Mononuclear cell (primary cell): ENCODE results near the gene KLF11. TPM values are rescaled to one million over a fixed set of nuclear protein-coding genes. Genes with fewer than 3 reads are reported as not detected.
"Not testable (repeated sequence)": the region's sequence is repeated elsewhere in the genome, so short reads cannot be mapped to it uniquely, and the experiment has no call there.

Experiments used
- H3K27me3 ChIP-seq: 2 replicates; pipeline ENCODE4 v1.6.0; 2011; ENCODE audit warnings: low read length, control low read depth; ENCODE audit not compliant: insufficient read depth
- H3K4me1 ChIP-seq: 2 replicates; pipeline ENCODE4 v1.5.1; 2011; ENCODE audit warnings: mild to moderate bottlenecking, low read length, control low read depth; ENCODE audit not compliant: insufficient read depth
- H3K4me3 ChIP-seq: 2 replicates; pipeline ENCODE4 v1.5.1; 2011; ENCODE audit warnings: mild to moderate bottlenecking, low read length, moderate library complexity
- H3K9me3 ChIP-seq: 2 replicates; pipeline ENCODE4 v1.5.1; 2011; ENCODE audit warnings: low read depth, mild to moderate bottlenecking, control low read depth, low read length
- total RNA-seq: library from RNA; depleted of rRNA; stranded (reverse); fragments of >200 nt; gene quantifications from one replicate; pipeline ENCODE4 v1.2.3, GENCODE V29; 2012

The KLF11 gene
- total RNA-seq, 1 donor, result 37.7 TPM

DNA sequence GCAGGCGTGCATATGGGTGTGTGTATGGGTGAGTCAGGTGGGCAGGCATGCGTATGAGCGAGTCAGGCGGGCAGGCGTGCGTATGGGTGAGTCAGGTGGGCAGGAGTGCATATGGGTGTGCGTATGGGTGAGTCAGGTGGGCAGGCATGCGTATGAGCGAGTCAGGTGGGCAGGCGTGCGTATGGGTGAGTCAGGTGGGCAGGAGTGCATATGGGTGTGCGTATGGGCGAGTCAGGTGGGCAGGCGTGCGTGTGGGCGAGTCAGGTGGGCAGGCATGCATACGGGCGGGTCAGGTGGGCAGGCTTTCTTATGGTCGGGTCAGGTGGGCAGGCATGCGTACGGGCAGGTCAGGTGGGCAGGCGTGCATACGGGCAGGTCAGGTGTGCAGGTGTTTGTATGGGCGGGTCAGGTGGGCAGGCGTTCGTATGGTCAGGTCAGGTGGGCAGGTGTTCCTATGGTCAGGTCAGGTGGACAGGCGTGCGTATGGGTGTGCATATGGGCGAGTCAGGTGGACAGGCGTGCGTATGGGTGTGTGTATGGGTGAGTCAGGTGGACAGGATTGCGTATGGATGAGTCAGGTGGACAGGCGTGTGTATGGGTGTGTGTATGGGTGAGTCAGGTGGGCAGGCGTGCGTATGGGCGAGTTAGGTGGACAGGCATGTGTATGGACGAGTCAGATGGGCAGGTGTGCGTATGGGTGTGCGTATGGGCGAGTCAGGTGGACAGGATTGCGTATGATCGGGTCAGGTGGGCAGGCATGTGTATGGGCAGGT is 28.7 kb upstream of the KLF11 start:
- Histone ChIP-seq H3K9me3 (no peaks in the 10 kb centered on the region), H3K4me3 (no peak overlapping the region), H3K27me3 (no peaks in the 10 kb centered on the region), H3K4me1 (peaks cover 7% of the 10 kb centered on the region)

DNA sequence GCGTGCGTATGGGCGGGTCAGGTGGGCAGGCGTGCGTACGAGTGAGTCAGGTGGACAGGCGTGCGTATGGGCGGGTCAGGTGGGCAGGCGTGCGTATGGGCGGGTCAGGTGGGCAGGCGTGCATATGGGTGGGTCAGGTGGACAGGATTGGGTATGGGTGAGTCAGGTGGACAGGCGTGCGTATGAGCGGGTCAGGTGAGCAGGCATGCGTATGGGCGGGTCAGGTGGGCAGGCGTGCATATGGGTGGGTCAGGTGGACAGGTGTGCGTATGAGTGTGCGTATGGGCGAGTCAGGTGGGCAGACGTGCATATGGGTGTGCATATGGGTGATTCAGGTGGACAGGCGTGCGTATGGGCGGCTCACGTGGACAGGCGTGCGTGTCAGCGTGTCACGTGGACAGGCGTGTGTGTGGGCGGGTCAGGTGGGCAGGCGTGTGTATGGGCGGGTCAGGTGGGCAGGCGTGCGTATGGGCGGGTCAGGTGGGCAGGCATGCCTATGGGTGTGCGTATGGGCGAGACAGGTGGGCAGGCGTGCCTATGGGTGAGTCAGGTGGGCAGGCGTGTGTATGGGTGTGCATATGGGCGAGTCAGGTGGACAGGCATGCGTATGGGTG is 27.9 kb upstream of the KLF11 start:
- not testable (repeated sequence) for H3K4me3 ChIP-seq, H3K9me3 ChIP-seq, H3K27me3 ChIP-seq
- H3K4me1 ChIP-seq, result peaks cover 11% of the 10 kb centered on the region

DNA sequence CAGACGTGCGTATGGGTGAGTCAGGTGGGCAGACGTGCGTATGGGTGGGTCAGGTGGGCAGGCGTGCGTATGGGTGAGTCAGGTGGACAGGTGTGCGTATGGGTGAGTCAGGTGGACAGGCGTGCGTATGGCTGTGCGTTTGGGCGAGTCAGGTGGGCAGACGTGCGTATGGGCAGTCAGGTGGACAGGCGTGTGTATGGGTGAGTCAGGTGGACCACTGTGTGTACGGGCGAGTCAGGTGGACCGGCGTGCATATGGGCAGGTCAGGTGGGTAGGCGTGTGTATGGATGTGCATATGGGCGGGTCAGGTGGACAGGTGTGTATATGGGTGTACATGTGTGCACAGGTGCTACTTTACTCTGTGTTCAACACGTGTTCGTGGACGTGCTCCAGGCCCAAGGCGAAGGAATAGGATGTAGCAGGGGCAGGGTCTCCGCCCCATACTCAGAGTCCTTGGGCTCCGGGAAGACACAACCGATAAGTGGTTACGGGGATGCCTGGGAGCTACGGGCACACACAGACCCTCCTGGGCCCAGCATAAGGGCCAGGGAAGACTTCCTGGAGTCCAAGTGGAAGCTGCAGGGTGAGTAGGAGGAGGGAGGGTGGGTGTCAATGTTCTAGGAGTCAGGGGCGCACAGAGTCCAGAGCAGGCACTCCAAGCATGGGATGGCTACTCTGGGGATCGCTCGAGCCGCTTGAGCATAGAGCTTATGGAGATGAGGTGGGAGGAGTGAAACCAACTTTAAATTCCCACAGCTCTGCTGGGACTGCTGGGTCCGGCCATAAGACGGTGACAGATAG is 27.1 kb upstream of the KLF11 start:
- Histone ChIP-seq H3K4me3 (no peak overlapping the region), H3K27me3 (no peaks in the 10 kb centered on the region), H3K4me1 (peaks cover 11% of the 10 kb centered on the region), H3K9me3 (no peaks in the 10 kb centered on the region)

DNA sequence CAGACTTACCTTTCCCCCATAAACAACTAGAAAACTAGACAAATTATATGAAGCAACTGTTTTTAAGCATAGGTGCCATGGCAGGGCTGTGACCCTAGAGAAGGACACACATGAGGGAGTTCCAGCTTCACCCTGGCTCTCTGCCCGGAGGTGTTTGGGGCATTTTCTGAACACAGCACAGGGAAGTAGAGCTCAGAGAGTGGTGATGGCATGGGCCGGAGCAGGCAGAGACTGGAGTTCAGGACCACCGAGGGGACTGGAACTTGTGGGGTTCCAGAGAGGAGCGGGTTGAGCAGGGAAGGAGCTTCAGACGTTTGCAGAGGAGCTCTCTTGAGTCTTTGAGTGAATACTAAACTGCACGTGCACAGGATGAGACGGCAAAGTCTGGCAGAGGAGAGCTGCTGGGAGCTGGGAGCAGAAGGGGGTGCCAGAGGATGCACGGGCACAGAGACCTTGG is 26.5 kb upstream of the KLF11 start:
- H3K4me3 ChIP-seq, result no peak overlapping the region

DNA sequence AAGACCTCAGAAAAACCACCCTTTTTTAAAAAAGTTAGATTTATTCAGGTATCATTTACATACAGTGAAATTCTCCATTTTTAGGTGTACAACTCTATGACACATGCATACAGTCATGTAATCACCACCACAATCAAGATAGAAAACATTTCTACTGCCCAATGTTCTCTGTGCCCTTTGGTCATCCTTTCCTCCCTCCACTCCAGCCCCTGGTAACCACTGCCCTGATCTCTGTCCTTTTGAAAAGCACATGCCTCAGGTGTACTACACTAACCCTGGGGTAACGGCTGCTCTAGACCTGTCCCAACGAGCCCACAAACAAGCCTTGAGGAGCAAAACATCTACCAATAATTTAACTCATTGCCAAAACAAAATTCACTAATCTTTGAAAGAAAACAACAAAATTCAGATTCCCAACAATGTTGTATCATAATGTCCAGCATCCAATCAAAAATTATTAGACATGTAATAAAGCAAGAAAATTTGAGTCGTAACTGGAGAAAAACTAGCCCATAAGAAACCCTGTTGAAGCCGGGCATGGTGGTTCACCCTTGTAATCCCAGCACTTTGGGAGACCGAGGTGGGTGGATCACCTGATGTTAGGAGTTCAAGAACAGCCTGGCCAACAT is 25.9 kb upstream of the KLF11 start:
- no peaks in the 10 kb centered on the region for H3K27me3 ChIP-seq
- peaks cover 11% of the 10 kb centered on the region for H3K4me1 ChIP-seq
- no peak overlapping the region for H3K4me3 ChIP-seq
- no peaks in the 10 kb centered on the region for H3K9me3 ChIP-seq

More for the DNA sequence above, 26.5 kb upstream of the KLF11 start:
- peaks cover 11% of the 10 kb centered on the region for H3K4me1 ChIP-seq
- no peaks in the 10 kb centered on the region for H3K9me3 ChIP-seq
- no peaks in the 10 kb centered on the region for H3K27me3 ChIP-seq

DNA sequence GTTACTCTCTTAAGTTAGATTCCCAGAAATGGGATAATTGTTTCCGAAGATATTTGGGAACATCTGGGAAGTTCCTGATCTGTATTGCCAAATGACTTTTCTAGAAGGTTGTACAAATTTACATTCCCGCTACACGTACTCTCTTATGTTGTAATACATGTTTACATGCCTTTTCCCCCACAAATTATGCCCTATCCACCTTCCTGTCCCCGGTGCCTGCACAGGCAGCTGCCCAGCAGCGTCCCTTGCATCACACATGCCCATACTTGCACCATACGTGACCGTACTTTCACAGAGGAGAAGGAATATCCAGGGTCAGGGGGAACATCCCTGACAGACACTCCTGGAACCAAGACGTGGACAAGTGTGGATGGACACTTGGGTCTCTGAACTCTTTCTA is 24.2 kb upstream of the KLF11 start:
- no peak overlapping the region for H3K4me3 ChIP-seq
- no peaks in the 10 kb centered on the region for H3K27me3 ChIP-seq
- H3K4me1 ChIP-seq, result peaks cover 11% of the 10 kb centered on the region
- H3K9me3 ChIP-seq, result no peaks in the 10 kb centered on the region

DNA sequence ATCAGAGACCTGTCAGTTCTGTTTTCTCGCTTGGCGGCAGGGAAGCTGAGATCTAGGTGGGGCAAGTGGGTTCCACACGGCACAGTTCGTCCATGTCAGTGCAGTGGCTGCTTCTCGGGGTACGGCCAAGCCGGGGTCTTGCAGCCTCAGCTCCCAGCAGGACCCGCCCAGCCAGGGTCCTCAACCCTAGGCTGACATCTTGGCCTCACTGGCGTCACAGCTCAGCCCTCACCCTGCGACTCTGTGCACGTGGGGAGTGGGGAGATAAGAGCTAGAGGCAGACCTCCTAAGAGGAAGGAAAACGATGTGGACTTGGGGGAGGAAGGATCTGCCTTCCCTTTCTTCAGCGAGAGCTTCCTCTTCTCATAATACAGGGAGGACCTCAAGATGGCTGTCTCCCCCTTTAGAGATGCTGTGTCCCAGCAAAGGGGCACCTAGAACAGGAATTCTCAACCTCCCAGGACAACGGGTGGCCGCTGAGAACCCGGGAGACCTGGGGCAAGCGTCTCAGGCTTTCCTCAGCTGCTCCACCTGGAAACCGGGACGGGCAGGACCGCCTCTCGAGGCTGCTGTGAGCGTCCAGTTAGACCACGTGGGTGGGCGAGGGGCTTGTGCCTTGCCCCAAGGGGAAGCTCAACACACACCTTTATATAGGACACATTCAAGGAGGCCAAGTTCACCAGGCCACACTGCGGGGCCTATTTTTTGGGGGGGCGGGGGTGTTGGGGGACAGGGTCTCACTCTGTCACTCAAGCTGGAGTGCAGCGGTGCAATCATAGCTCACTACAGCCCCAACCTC is 23.5 kb upstream of the KLF11 start:
- Histone ChIP-seq H3K9me3 (no peaks in the 10 kb centered on the region), H3K4me1 (peaks cover 11% of the 10 kb centered on the region), H3K27me3 (no peaks in the 10 kb centered on the region), H3K4me3 (no peak overlapping the region)

DNA sequence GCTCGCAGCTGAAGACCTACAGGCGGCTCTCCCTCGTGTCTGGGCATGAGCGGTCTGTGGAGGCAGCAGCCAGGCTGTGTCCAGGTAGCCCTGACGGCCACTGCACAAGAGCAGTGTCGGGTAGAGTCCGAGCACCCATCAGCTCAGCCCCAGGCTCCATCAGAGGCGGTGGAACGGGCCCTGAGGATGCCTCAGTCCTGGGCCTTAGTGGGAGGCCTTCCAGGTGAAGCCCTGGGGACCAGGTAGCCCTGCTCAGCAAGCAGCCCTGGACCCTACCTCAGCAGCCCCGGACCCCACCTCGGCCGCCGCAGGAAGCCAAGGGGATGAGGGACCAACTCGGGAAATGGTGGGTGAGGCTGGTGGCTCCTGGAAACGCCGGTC is 21.3 kb upstream of the KLF11 start:
- Histone ChIP-seq H3K4me3 (no peak overlapping the region), H3K27me3 (no peaks in the 10 kb centered on the region), H3K4me1 (peaks cover 11% of the 10 kb centered on the region), H3K9me3 (no peaks in the 10 kb centered on the region)

DNA sequence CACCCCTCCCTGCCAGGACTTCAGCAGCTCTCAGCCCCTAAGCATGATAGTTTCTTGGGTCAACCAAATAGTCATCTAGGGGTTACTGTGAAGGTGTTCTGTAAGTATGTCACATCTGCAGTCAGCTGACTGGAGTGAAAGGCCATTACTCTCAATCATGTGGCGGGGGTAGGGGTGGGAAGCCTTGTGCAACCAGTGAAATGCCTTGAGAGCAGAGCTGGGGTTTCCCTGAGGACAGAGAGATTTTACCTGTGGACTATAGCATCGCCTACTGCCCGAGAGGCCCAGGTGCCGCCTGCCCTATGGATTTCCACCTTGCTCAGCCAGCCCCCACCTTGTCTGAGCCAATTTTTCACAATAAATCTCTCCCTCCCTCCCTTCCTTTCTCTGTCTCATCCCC is 20.9 kb upstream of the KLF11 start:
- peaks cover 11% of the 10 kb centered on the region for H3K4me1 ChIP-seq
- H3K9me3 ChIP-seq, result no peaks in the 10 kb centered on the region
- H3K4me3 ChIP-seq, result no peak overlapping the region
- H3K27me3 ChIP-seq, result no peaks in the 10 kb centered on the region

DNA sequence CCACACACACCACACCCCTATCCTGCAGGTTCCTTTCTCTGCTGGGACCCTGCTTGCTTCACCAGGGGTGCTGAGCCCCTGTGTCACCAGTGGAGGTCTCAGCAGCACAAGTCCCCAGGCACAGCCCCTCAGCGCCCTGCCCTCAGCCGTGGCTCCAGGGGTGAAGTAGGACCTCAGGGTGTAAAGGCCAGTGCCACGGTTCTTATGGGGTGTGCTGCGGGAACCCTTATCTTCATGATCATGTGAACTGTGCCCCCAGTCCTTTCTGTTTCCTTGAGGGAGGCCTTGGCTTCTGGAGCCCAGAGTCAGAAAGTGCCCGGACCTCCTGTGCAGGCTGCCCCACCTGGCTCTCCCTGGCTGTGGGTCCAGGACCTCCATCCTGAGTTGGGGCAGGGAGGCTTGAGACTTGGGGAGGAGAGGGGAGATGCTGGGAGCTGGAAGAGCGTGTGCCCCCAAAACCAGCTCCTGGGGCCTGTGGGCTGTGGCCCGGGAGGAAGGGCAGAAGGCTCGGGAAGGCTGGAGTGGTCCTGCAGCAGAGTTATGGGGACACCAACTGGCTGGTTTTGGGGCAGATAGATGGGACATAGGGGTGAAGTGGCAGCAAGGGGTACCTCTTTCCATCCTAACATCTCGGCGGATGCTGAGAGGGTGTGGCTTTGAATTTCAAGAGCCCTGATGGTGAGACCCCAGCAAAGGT is 20.2 kb upstream of the KLF11 start:
- Histone ChIP-seq H3K4me3 (no peak overlapping the region), H3K4me1 (peaks cover 16% of the 10 kb centered on the region), H3K27me3 (no peaks in the 10 kb centered on the region), H3K9me3 (no peaks in the 10 kb centered on the region)

DNA sequence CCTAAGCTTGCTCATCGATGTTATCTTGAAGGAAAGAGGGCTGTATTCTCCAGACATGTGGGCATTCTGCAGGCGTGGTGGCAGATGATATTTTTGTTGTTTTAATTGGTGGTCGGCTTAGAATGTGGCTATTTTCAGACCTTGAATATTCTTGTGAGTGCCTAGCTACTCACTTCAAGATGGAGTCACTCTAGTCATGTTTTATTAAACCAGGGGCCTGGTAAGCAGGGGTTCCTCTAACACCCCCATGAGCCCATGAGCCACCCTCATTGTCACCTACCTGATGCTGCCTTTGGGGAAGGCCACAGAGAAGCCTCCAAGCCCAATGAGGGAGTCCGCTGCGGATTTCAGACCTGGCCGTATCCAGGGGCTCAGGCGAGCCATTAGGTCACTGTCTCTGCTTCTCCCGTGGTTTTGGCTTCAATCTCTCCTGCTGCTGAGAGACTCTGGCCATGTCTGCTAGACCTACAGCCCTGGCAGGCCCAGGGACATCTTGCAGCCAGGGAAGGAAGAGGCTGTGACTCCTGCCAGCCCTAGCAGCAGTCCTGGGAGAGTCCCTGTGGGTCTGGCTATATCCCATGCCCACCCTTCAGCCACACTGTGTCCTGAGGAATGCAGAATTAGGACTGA is 16.3 kb upstream of the KLF11 start:
- H3K9me3 ChIP-seq, result no peaks in the 10 kb centered on the region

DNA sequence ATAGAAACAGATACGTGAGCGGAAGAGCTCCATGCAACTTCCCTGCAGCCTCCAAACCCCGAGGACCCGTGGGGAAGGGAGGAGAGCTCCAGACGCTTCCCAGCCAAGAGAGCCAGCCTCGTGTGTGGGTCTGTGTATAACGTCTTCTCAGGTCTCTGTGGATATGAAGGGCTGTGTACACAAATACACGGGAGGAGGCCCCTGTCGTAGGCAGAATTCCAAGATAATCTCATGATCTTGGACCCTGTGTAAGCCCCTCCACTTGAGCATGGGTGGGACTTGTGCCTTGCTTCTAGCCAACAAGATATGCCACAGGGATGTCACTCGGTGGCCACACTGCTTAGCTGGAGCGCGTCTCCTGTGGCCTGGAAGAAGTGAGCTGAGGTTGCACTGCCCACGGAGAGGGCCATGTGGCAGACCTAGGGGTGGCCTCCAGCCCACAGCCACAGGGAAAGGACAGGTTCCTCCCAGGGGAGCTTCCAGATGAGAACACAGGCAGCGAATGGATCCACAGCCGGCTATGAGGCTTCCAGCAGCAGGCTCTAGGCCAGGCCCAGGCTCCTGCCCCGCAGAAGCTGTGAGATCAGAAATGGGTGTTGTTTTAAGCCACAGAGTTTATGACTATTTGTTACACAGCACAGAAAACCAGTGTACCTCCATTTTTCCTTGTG is 15.6 kb upstream of the KLF11 start:
- H3K27me3 ChIP-seq, result no peaks in the 10 kb centered on the region
- H3K9me3 ChIP-seq, result no peaks in the 10 kb centered on the region
- H3K4me1 ChIP-seq, result peaks cover 36% of the 10 kb centered on the region
- H3K4me3 ChIP-seq, result no peak overlapping the region

More for the DNA sequence above, 16.3 kb upstream of the KLF11 start:
- Histone ChIP-seq H3K27me3 (no peaks in the 10 kb centered on the region), H3K4me1 (peaks cover 36% of the 10 kb centered on the region), H3K4me3 (no peak overlapping the region)

DNA sequence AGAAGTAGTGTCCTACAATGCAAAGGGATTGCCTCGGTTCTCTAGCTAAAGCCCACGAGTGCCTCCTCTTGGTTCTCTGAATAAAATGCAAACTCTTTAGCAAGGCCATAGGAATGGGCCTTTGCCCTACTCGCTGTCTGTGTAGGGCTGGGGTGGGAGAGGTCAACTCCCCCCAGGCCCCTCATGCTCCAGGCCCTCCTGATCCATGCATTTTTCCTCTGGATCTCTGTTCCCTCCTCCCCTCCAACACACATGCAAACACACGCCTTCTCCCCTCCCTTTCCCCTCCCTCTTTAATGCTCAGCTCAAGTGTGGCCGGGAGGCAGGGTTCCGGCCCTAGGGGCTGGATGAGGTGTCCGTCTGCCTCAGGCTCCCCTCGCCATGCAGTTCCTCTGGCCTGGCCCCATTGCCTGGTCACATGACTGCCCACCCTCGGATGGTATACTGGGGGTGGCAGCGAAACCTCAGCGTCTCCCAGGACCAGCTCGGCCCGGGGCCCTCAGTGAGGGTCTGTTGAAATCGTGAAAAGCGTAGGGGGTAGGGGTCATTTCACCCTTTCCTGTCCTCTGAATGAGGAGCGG is 14.9 kb upstream of the KLF11 start:
- H3K4me1 ChIP-seq, result peaks cover 42% of the 10 kb centered on the region
- H3K27me3 ChIP-seq, result no peaks in the 10 kb centered on the region
- no peaks in the 10 kb centered on the region for H3K9me3 ChIP-seq
- no peak overlapping the region for H3K4me3 ChIP-seq
